Mesenchymal stem cell (in vitro differentiated cells and primary cell): Measurements from ENCODE around the gene DNAJC2.

Source experiments
- DNase-seq: peaks from one replicate; pipeline ENCODE4 v3.0.0-alpha.2; 2013
- H2AFZ ChIP-seq: one replicate; pipeline ENCODE4 v1.6.1; 2013; ENCODE audit warnings: low read depth, mild to moderate bottlenecking, control low read depth, inconsistent platforms, low read length, moderate library complexity
- H2AK5ac ChIP-seq: 2 replicates; pipeline ENCODE4 v1.6.1; 2013; ENCODE audit warnings: low read length, moderate library complexity, mild to moderate bottlenecking, inconsistent platforms; ENCODE audit not compliant: severe bottlenecking
- H2BK120ac ChIP-seq: one replicate; pipeline ENCODE4 v1.6.1; 2013; ENCODE audit warnings: low read depth, mild to moderate bottlenecking, inconsistent platforms, low read length, moderate library complexity
- H2BK12ac ChIP-seq, 2 experiments: one replicate each; pipeline ENCODE4 v1.6.1; 2013; ENCODE audit warnings: inconsistent platforms in 2 of 2, low read length in 2 of 2, mild to moderate bottlenecking in 2 of 2, moderate library complexity in 2 of 2, control low read depth in 1 of 2
- H2BK15ac ChIP-seq: one replicate; pipeline ENCODE4 v1.6.1; 2013; ENCODE audit warnings: mild to moderate bottlenecking, low read depth, inconsistent platforms; ENCODE audit not compliant: poor library complexity, severe bottlenecking
- H2BK5ac ChIP-seq: 2 replicates; pipeline ENCODE4 v1.6.1; 2013; ENCODE audit warnings: low read depth, mild to moderate bottlenecking, low read length, control low read depth, inconsistent platforms; ENCODE audit not compliant: poor library complexity, severe bottlenecking
- H3K14ac ChIP-seq, 2 experiments: one replicate each; pipeline ENCODE4 v1.6.1; 2013; ENCODE audit warnings: inconsistent platforms in 2 of 2, low read length in 2 of 2, control low read depth in 1 of 2, mild to moderate bottlenecking in 1 of 2, moderate library complexity in 1 of 2
- H3K18ac ChIP-seq, 2 experiments: one replicate each; pipeline ENCODE4 v1.6.1; 2013; ENCODE audit warnings: inconsistent platforms in 2 of 2, low read length in 2 of 2, control low read depth in 1 of 2, low read depth in 1 of 2, mild to moderate bottlenecking in 1 of 2
- H3K23ac ChIP-seq, 2 experiments: one replicate each; pipeline ENCODE4 v1.6.1; 2013; ENCODE audit warnings: inconsistent platforms in 2 of 2, low read length in 2 of 2, mild to moderate bottlenecking in 2 of 2, moderate library complexity in 2 of 2, control low read depth in 1 of 2
- H3K27ac ChIP-seq: 2 replicates; pipeline ENCODE4 v1.5.1; 2013; ENCODE audit warnings: mild to moderate bottlenecking, moderate library complexity, low read length, control low read depth, inconsistent platforms; ENCODE audit not compliant: poor library complexity, severe bottlenecking
- H3K27me3 ChIP-seq, 2 experiments: 2 replicates each; pipeline versions ENCODE4 v1.6.1 to v1.7.0; 2013; ENCODE audit warnings: low read length in 2 of 2, mild to moderate bottlenecking in 2 of 2, moderate library complexity in 2 of 2, control low read depth in 1 of 2, inconsistent platforms in 1 of 2; ENCODE audit not compliant: control insufficient read depth in 1 of 2, insufficient read depth in 1 of 2
- H3K36me3 ChIP-seq, 2 experiments: 2 replicates each; pipeline versions ENCODE4 v1.6.1 to v1.7.0; 2013; ENCODE audit warnings: low read length in 2 of 2, control low read depth in 1 of 2, inconsistent platforms in 1 of 2, low read depth in 1 of 2, mild to moderate bottlenecking in 1 of 2; ENCODE audit not compliant: insufficient read depth in 2 of 2, control insufficient read depth in 1 of 2
- H3K4ac ChIP-seq, 2 experiments: one replicate each; pipeline ENCODE4 v1.6.1; 2013; ENCODE audit warnings: inconsistent platforms in 2 of 2, low read length in 2 of 2, mild to moderate bottlenecking in 2 of 2, moderate library complexity in 2 of 2, control low read depth in 1 of 2, low read depth in 1 of 2
- H3K4me1 ChIP-seq: 2 replicates; pipeline ENCODE4 v1.6.1; 2013; ENCODE audit warnings: low read depth, low read length, control low read depth; ENCODE audit not compliant: control insufficient read depth, insufficient read depth
- H3K4me2 ChIP-seq: 2 replicates; pipeline ENCODE4 v1.6.1; 2013; ENCODE audit warnings: low read length, mild to moderate bottlenecking, inconsistent platforms; ENCODE audit not compliant: poor library complexity, severe bottlenecking
- H3K4me3 ChIP-seq, 2 experiments: 2 replicates each; pipeline versions ENCODE4 v1.5.1 to v1.7.0; 2013; ENCODE audit warnings: low read length in 2 of 2, mild to moderate bottlenecking in 2 of 2, control low read depth in 1 of 2, low read depth in 1 of 2; ENCODE audit not compliant: insufficient read depth in 1 of 2
- H3K79me1 ChIP-seq: replicated peaks from 2 replicates; pipeline ENCODE4 v1.6.1; 2013; ENCODE audit warnings: mild to moderate bottlenecking, control low read depth, low read length, inconsistent platforms; ENCODE audit not compliant: poor library complexity, severe bottlenecking
- H3K9ac ChIP-seq: 2 replicates; pipeline ENCODE4 v1.7.0; 2013; ENCODE audit warnings: mild to moderate bottlenecking, low read length, moderate library complexity
- H3K9me3 ChIP-seq: 2 replicates; pipeline ENCODE4 v1.7.0; 2013; ENCODE audit warnings: mild to moderate bottlenecking, low read length; ENCODE audit not compliant: control insufficient read depth
- H4K8ac ChIP-seq: one replicate; pipeline ENCODE4 v1.6.1; 2013; ENCODE audit warnings: inconsistent platforms, mild to moderate bottlenecking, low read length, moderate library complexity
- H4K91ac ChIP-seq: one replicate; pipeline ENCODE4 v1.6.1; 2013; ENCODE audit warnings: mild to moderate bottlenecking, low read length, inconsistent platforms
- WGBS: methylation state at CpG from one replicate; pipeline ENCODE4 v1.1.7; 2013; ENCODE audit warnings: mixed read lengths; 5-methylcytosine and 5-hydroxymethylcytosine counted together

DNAJC2 gene

DNA sequence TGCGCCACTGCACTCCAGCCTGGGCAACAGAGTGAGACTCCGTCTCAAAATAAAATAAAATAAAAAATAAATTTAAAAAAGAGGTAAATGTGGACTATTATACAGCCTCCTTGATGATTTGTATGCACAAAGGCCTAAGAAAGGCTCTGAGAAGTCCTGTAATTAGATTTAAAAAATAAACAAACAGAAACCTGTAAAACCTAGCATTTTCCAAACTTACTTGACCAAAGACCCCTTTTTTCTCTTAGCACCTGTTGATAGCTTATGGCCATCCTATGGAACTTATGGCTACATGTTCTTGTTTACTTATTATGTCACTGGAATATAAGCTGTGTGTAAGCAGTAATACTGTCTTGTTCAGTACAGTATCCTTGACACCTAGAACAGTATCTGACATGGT lies 5.7 kb downstream of the DNAJC2 start:
- Histone ChIP-seq H4K91ac (no peak overlapping the region), H3K79me1 (peaks cover 9% of the 10 kb centered on the region), H3K4ac (no peak overlapping the region), H3K14ac (no peak overlapping the region), H3K23ac (no peak overlapping the region), H2BK15ac (no peak overlapping the region), H3K4me2 (no peak overlapping the region), H2AK5ac (no peak overlapping the region), H3K18ac (no peak overlapping the region), H3K4me3 (no peak overlapping the region), H3K27ac (no peak overlapping the region), H4K8ac (no peak overlapping the region), H2BK5ac (no peak overlapping the region), H2BK120ac (no peak overlapping the region), H2BK12ac (no peak overlapping the region), H3K4me1 (peaks cover 1% of the 10 kb centered on the region), H3K27me3 (no peaks in the 10 kb centered on the region), H3K9ac (no peak overlapping the region), H3K9me3 (no peaks in the 10 kb centered on the region), H3K36me3 (peaks cover 28 to 67% of the 10 kb centered on the region in 2 experiments), H2AFZ (no peak overlapping the region)
- DNase-seq: no peak
- no CpG with 5 or more reads among the region's 2 CpGs for WGBS

DNA sequence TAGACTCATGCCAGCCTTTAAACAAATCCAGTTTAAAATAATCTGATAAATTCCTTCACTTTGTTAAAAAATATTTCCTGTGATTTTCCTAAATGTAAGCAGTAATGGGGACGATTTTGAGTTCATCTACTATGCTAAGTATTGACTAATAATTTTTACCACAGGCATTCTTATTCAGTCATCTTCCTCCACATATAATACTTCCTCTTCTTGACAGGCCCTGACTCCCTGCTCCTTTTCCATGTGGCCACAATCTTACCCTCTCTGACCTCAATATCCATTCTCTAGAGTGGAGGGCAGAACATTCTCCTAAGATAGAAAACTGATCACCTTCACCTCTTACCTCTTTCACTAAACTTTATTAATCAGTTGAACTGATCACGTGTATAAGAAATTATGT lies 7.8 kb downstream of the DNAJC2 start:
- Histone ChIP-seq H2AK5ac (no peak overlapping the region), H4K91ac (no peak overlapping the region), H4K8ac (no peak overlapping the region), H2BK12ac (no peak overlapping the region), H3K4me2 (no peak overlapping the region), H3K27me3 (no peaks in the 10 kb centered on the region), H3K9me3 (no peaks in the 10 kb centered on the region), H3K14ac (no peak overlapping the region), H3K27ac (no peak overlapping the region), H2AFZ (no peak overlapping the region), H2BK15ac (no peak overlapping the region), H2BK5ac (no peak overlapping the region), H3K79me1 (peaks cover 10% of the 10 kb centered on the region), H3K4me3 (no peak overlapping the region), H2BK120ac (no peak overlapping the region), H3K4me1 (no peaks in the 10 kb centered on the region), H3K9ac (no peak overlapping the region), H3K4ac (no peak overlapping the region), H3K18ac (no peak overlapping the region), H3K23ac (no peak overlapping the region), H3K36me3 (peaks cover 30 to 78% of the 10 kb centered on the region in 2 experiments)
- 91% methylated on average over 1 of the region's 2 CpGs for WGBS
- no peak for DNase-seq

DNA sequence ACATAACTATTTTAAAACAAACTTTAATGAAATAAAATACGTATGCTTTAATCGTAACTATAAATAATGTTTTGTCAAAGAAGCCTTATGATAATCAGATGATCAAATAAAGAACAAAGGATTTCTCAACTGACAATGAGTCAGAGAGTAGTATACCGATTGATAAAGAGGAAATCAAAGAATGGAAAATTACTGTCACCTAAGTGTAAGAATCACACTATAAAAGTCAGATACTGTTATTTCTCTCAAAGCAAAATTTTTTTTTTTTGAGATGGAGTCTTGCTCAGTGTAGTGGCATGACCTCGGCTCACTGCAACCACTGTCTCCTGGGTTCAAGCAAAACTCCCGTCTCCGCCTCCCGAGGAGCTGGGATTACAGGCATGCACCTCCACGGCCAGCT lies 18.8 kb downstream of the DNAJC2 start:
- H3K14ac ChIP-seq: no peak overlapping the region
- H3K27ac ChIP-seq: no peak overlapping the region
- no peak overlapping the region for H3K18ac ChIP-seq
- no peak overlapping the region for H2BK12ac ChIP-seq
- H4K91ac ChIP-seq: no peak overlapping the region
- H2AK5ac ChIP-seq: no peak overlapping the region
- no peak overlapping the region for H3K4ac ChIP-seq
- no peak overlapping the region for H3K9ac ChIP-seq
- no peak overlapping the region for H2BK5ac ChIP-seq
- H2BK15ac ChIP-seq: no peak overlapping the region
- H3K9me3 ChIP-seq: no peaks in the 10 kb centered on the region
- H2BK120ac ChIP-seq: no peak overlapping the region
- DNase-seq: no peak
- H4K8ac ChIP-seq: no peak overlapping the region
- no peak overlapping the region for H3K23ac ChIP-seq
- no peak overlapping the region for H3K4me3 ChIP-seq
- no peaks in the 10 kb centered on the region for H3K4me1 ChIP-seq
- 98% methylated on average over 5 of the region's 8 CpGs for WGBS
- H2AFZ ChIP-seq: no peak overlapping the region
- H3K36me3 ChIP-seq: peaks cover 24 to 76% of the 10 kb centered on the region in 2 experiments
- no peak overlapping the region for H3K4me2 ChIP-seq
- H3K79me1 ChIP-seq: peaks cover 8% of the 10 kb centered on the region
- H3K27me3 ChIP-seq: no peaks in the 10 kb centered on the region

DNA sequence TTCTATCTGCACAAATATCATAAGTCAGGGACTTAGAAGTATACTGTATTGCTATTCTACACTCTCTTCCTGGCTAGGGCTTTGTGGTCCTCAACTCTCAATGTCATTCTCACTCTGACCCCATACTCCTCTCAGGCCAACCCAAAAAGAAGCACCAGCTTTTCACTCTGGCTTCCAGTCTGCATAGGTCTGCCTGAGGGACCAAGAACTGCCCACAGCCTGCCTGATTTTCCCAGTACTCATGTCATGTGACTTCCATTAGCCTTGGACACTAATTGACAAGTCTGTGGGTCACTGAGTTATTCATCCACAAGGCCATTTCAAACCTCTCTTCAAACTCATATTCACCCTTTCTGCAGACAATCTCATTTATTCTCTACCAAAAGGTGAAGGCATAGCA lies 27.6 kb downstream of the DNAJC2 start:
- Histone ChIP-seq H3K23ac (no peak overlapping the region), H3K9ac (no peak overlapping the region), H3K4me3 (no peak overlapping the region), H3K9me3 (no peaks in the 10 kb centered on the region), H3K27ac (no peak overlapping the region), H3K4me1 (no peaks in the 10 kb centered on the region), H3K36me3 (peaks cover 30 to 93% of the 10 kb centered on the region in 2 experiments), H3K27me3 (no peaks in the 10 kb centered on the region), H4K91ac (no peak overlapping the region), H2AFZ (no peak overlapping the region), H2AK5ac (no peak overlapping the region), H3K4ac (no peak overlapping the region), H2BK15ac (no peak overlapping the region), H2BK12ac (no peak overlapping the region), H3K18ac (no peak overlapping the region), H3K79me1 (peaks cover 9% of the 10 kb centered on the region), H2BK5ac (no peak overlapping the region), H3K4me2 (no peak overlapping the region), H4K8ac (no peak overlapping the region), H2BK120ac (no peak overlapping the region), H3K14ac (no peak overlapping the region)
- DNase-seq: no peak
